A673 (cell line): ENCODE results near the gene CCL28.

ENCODE experiments used
- CTCF ChIP-seq: fragments of 300-800, 200-600 bp; sonication (generic); conservative IDR thresholded peaks from 2 replicates; pipeline ENCODE4 v1.5.1; 2017; ENCODE audit warnings: low read depth, mild to moderate bottlenecking, antibody characterized with exemption, low read length, moderate library complexity, mixed read lengths
- EZH2 ChIP-seq: fragments of 200-600 bp; sonication (generic); IDR thresholded peaks from 2 replicates; pipeline ENCODE4 v1.6.1; 2017; ENCODE audit warnings: borderline replicate concordance, low read depth, mild to moderate bottlenecking, mixed read lengths, antibody characterized with exemption, low read length; ENCODE audit not compliant: poor library complexity, severe bottlenecking

GRCh38 chr5:43410414-43410813 is 1.8 kb downstream of the CCL28 start:
- TF ChIP-seq CTCF (no peak), EZH2 (no peak)
